ENCODE results near the gene EDAR.

GRCh38 chr2:108927405-108927804, 61.6 kb downstream of the EDAR start:
- TF ChIP-seq RNF2 (IDR thresholded peaks at IDR 0.05; ENCODE audit: borderline replicate concordance, low read depth, low read length, missing control alignments, poor library complexity, severe bottlenecking) (no peak), MAX (IDR thresholded peaks at IDR 0.05) (no peak), POLR2A (IDR thresholded peaks at IDR 0.05; ENCODE audit: control extremely low read depth in 1 of 2, low read depth in 2 of 2, low read length in 2 of 2) (no peak), CTCF (IDR thresholded peaks at IDR 0.05; ENCODE audit: control extremely low read depth in 1 of 3, insufficient read depth in 1 of 3, low read depth in 1 of 3, low read length in 3 of 3) (no peak), POLR2AphosphoS5 (IDR thresholded peaks at IDR 0.05; ENCODE audit: low read depth, low read length) (no peak), BRCA1 (IDR thresholded peaks at IDR 0.05; ENCODE audit: low read depth, low read length) (no peak), JUN (IDR thresholded peaks at IDR 0.05; ENCODE audit: low read depth, low read length) (no peak), USF2 (IDR thresholded peaks at IDR 0.05; ENCODE audit: low read length) (no peak)

Measured in H1 (cell line).